MCF 10A (cell line): ENCODE results near the gene GAD2. TPM values are rescaled to one million over a fixed set of nuclear protein-coding genes. Genes with fewer than 3 reads are reported as not detected.

Experiments
- BruUV-seq: library from RNA; stranded (reverse); fragments of 400-500 nt; replicated peaks from 2 replicates; lab custom pipeline; 2021; lab: Mats Ljungman, UMichigan
- CTCF ChIA-PET: fragments of 300-600 bp; sonication (Branson Sonifier 250); formaldehyde crosslinking; extraction: SDS; loops from one replicate; lab custom pipeline; 2021; ENCODE audit warnings: antibody characterized with exemption, inconsistent platforms; lab: Yijun Ruan, JAX
- POLR2A ChIA-PET: fragments of 300-600, 350-650 bp; sonication (Branson Sonifier 250); formaldehyde crosslinking; extraction: SDS; loops from one replicate; lab custom pipeline; 2020; ENCODE audit warnings: antibody characterized with exemption, inconsistent platforms; lab: Yijun Ruan, JAX
- DNase-seq: peaks from one replicate; pipeline ENCODE4 v3.0.0-alpha.2; 2018; ENCODE audit not compliant: unreplicated experiment
- H3K27ac Mint-ChIP-seq: one replicate; pipeline ENCODE4 v1.8.0; 2022; ENCODE audit warnings: mild to moderate bottlenecking, low read depth, mixed read lengths; ENCODE audit not compliant: unreplicated experiment
- H3K27me3 Mint-ChIP-seq: one replicate; pipeline ENCODE4 v1.8.0; 2022; ENCODE audit warnings: mixed read lengths; ENCODE audit not compliant: insufficient read depth, unreplicated experiment
- H3K36me3 Mint-ChIP-seq: one replicate; pipeline ENCODE4 v1.8.0; 2022; ENCODE audit warnings: mild to moderate bottlenecking, moderate library complexity, mixed read lengths; ENCODE audit not compliant: insufficient read depth, unreplicated experiment
- H3K4me1 Mint-ChIP-seq: one replicate; pipeline ENCODE4 v1.8.0; 2022; ENCODE audit warnings: mixed read lengths; ENCODE audit not compliant: insufficient read depth, unreplicated experiment
- H3K4me3 Mint-ChIP-seq: one replicate; pipeline ENCODE4 v1.8.0; 2022; ENCODE audit warnings: mild to moderate bottlenecking, moderate library complexity, mixed read lengths; ENCODE audit not compliant: unreplicated experiment
- H3K9me3 Mint-ChIP-seq: one replicate; pipeline ENCODE4 v1.8.0; 2022; ENCODE audit warnings: mixed read lengths; ENCODE audit not compliant: unreplicated experiment
- CTCF ChIP-seq: fragments of 200-600 bp; IDR thresholded peaks from one replicate; pipeline ENCODE4 v1.8.0; 2022; ENCODE audit warnings: antibody characterized with exemption, mild to moderate bottlenecking; ENCODE audit not compliant: unreplicated experiment
- intact Hi-C: fragments of 100-400 bp; cut with micrococcal nuclease; formaldehyde crosslinking; loops from 2 replicates; pipeline ENCODE4 v1.14.1; 2022
- total RNA-seq: library from RNA; stranded (reverse); gene quantifications from 2 replicates; pipeline ENCODE4 v1.2.3, GENCODE V29; 2022

GAD2 gene
- total RNA-seq, 1 experiment from 2014 or later = not detected

GRCh38 chr10:26243351-26243720, 26.8 kb downstream of the GAD2 start:
- ChIA-PET CTCF (interaction anchor here (1.0 kb wide), 1 partner anchor 9 kb away, joined by 6 read pairs; no protein-coding TSS in a partner anchor), POLR2A (no interaction called here)
- DNase-seq = no peak
- H3K27me3 Mint-ChIP-seq = peaks cover 64% of the 10 kb centered on the region
- BruUV-seq = no TSS peak
- H3K4me1 Mint-ChIP-seq = no peaks in the 10 kb centered on the region
- H3K4me3 Mint-ChIP-seq = no peak overlapping the region
- H3K27ac Mint-ChIP-seq = no peak overlapping the region
- no peak for TF ChIP-seq CTCF
- intact Hi-C loops = no loop called here
- H3K9me3 Mint-ChIP-seq = no peaks in the 10 kb centered on the region
- H3K36me3 Mint-ChIP-seq = no peaks in the 10 kb centered on the region

GRCh38 chr10:26249681-26250080, 33.1 kb downstream of the GAD2 start:
- Mint-ChIP-seq H3K27ac (no peak overlapping the region), H3K4me3 (no peak overlapping the region), H3K36me3 (peaks cover 6% of the 10 kb centered on the region), H3K9me3 (no peaks in the 10 kb centered on the region), H3K4me1 (peaks cover 9% of the 10 kb centered on the region), H3K27me3 (peaks cover 31% of the 10 kb centered on the region)
- no peak for DNase-seq
- ChIA-PET CTCF (interaction anchor here (0.6 kb wide), 2 partner anchors 9 to 40 kb away, joined by 3 read pairs; no protein-coding TSS in a partner anchor), POLR2A (no interaction called here)
- no TSS peak for BruUV-seq
- no peak for TF ChIP-seq CTCF
- intact Hi-C loops = no loop called here

- peak; percentile 55 for DNase-seq
- Mint-ChIP-seq H3K4me1 (peaks cover 10% of the 10 kb centered on the region), H3K4me3 (no peak overlapping the region), H3K9me3 (no peaks in the 10 kb centered on the region), H3K36me3 (peaks cover 6% of the 10 kb centered on the region), H3K27ac (no peak overlapping the region), H3K27me3 (peaks cover 41% of the 10 kb centered on the region)
- no TSS peak for BruUV-seq
- ChIA-PET POLR2A (no interaction called here), CTCF (interaction anchor here (0.6 to 1.3 kb wide), 4 partner anchors 9 to 375 kb away, joined by 3 to 6 read pairs (median 3); no protein-coding TSS in a partner anchor)
- no peak for TF ChIP-seq CTCF
- intact Hi-C loops = no loop called here
Observed at GRCh38 chr10:26251925-26252324, 35.4 kb downstream of the GAD2 start.

- TF ChIP-seq CTCF = no peak
- intact Hi-C loops = no loop called here
- Mint-ChIP-seq H3K9me3 (no peaks in the 10 kb centered on the region), H3K27me3 (peaks cover 68% of the 10 kb centered on the region), H3K36me3 (peaks cover 6% of the 10 kb centered on the region), H3K4me3 (no peak overlapping the region), H3K27ac (no peak overlapping the region), H3K4me1 (peaks cover 10% of the 10 kb centered on the region)
- peak; percentile 8 for DNase-seq
- POLR2A ChIA-PET = no interaction called here
- CTCF ChIA-PET = no interaction called here
- BruUV-seq = no TSS peak
Observed at GRCh38 chr10:26254616-26255015, 38.0 kb downstream of the GAD2 start.
